ENCODE data around the gene EVC2. TPM values are rescaled to one million over a fixed set of nuclear protein-coding genes. Genes with fewer than 3 reads are reported as not detected.
A peak's percentile ranks its signal among the peaks of the same experiment; 100 is the strongest.

Gene EVC2
- total and polyA plus RNA-seq, 2 donors (not counting 1 experiment from before 2014, with no cell fraction given) = 1.4 to 16.5 TPM

DNA sequence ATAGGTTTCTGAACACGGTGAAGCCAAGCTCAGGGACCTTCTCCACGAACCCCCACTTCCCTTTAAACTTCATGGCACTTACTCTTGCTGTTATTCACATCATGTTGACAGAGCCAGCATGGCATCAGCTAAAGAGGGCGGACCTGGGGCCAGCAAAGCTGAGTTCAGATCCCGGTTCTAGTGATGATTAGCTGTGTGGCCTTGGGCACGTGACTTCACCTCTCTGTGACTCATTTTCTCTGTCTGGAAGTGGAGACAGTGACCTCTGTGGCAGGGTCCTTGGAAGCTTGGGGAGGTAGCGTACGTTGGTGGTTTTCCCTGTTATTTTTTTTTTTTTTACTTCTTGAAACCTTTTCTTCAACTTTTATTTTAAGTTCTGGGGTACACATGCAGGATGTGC, 16.0 kb upstream of the EVC2 start:
- H3K9ac ChIP-seq (ENCODE audit: insufficient read depth, low read length) = no peak overlapping the region
- H4K20me1 ChIP-seq (ENCODE audit: control insufficient read depth, extremely low read depth, insufficient read depth, low read length) = peaks cover 1% of the 10 kb centered on the region
- H3K4me2 ChIP-seq (ENCODE audit: extremely low read depth, insufficient read depth, low read length) = no peak overlapping the region
- DNase-seq (ENCODE audit: low read depth in 2 of 2) = peak in 1 of 2 donors; percentile 75
- H3K4me1 ChIP-seq (ENCODE audit: control insufficient read depth, extremely low read depth, insufficient read depth, low read length) = peaks cover 11% of the 10 kb centered on the region
- no peak overlapping the region for H3K4me3 ChIP-seq (replicated peaks in 1 of 4; ENCODE audit: control extremely low read depth in 1 of 4, insufficient read depth in 1 of 4, low read depth in 3 of 4, low read length in 4 of 4)
- H2AFZ ChIP-seq (ENCODE audit: low read length) = no peak overlapping the region
- H3K9me3 ChIP-seq (ENCODE audit: control insufficient read depth, insufficient read depth, low read depth, low read length) = no peaks in the 10 kb centered on the region
- H3K79me2 ChIP-seq (ENCODE audit: control insufficient read depth, insufficient read depth, low read length) = peaks cover 26% of the 10 kb centered on the region
- peaks cover 7% of the 10 kb centered on the region for H3K36me3 ChIP-seq (ENCODE audit: control insufficient read depth, insufficient read depth, low read length)
- H3K27ac ChIP-seq (ENCODE audit: insufficient read depth, low read length) = no peak overlapping the region
- TF ChIP-seq EZH2 (IDR thresholded peaks at IDR 0.05; ENCODE audit: low read length, missing control alignments) = no peak
- TF ChIP-seq, protein P1, sequence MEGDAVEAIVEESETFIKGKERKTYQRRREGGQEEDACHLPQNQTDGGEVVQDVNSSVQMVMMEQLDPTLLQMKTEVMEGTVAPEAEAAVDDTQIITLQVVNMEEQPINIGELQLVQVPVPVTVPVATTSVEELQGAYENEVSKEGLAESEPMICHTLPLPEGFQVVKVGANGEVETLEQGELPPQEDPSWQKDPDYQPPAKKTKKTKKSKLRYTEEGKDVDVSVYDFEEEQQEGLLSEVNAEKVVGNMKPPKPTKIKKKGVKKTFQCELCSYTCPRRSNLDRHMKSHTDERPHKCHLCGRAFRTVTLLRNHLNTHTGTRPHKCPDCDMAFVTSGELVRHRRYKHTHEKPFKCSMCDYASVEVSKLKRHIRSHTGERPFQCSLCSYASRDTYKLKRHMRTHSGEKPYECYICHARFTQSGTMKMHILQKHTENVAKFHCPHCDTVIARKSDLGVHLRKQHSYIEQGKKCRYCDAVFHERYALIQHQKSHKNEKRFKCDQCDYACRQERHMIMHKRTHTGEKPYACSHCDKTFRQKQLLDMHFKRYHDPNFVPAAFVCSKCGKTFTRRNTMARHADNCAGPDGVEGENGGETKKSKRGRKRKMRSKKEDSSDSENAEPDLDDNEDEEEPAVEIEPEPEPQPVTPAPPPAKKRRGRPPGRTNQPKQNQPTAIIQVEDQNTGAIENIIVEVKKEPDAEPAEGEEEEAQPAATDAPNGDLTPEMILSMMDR (conservative IDR thresholded peaks at IDR 0.05 in 1 of 2, IDR thresholded peaks at IDR 0.05 in 1 of 2; ENCODE audit: low read depth in 1 of 2, low read length in 2 of 2) = no peak
- no peaks in the 10 kb centered on the region for H3K27me3 ChIP-seq (ENCODE audit: control insufficient read depth, insufficient read depth, low read length)

DNA sequence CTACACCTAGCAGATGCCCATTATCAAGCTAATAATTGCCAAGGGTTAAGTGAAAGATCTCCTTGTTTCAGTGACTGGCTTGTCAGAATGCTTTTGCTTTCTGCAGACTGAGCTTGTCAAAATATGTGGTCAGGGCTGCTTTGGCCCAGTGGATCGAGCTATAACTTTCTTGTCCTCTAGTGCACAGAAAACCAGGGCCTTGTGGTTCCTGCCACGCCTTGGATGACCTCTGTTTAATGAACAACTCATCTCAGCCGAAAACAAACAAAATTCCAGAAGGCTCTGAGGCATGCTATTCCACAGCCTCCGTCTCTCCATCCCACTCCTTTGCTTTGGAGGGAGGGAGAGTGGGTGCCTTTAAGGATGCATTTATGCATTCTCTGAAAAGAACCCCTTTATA, 14.0 kb upstream of the EVC2 start:
- Histone ChIP-seq H3K79me2 (ENCODE audit: control insufficient read depth, insufficient read depth, low read length) (peaks cover 41% of the 10 kb centered on the region), H3K9me3 (ENCODE audit: control insufficient read depth, insufficient read depth, low read depth, low read length) (no peaks in the 10 kb centered on the region), H3K27me3 (ENCODE audit: control insufficient read depth, insufficient read depth, low read length) (no peaks in the 10 kb centered on the region), H3K9ac (ENCODE audit: insufficient read depth, low read length) (no peak overlapping the region), H3K36me3 (ENCODE audit: control insufficient read depth, insufficient read depth, low read length) (peaks cover 7% of the 10 kb centered on the region), H3K27ac (ENCODE audit: insufficient read depth, low read length) (peak overlapping the region; percentile 23), H3K4me1 (ENCODE audit: control insufficient read depth, extremely low read depth, insufficient read depth, low read length) (peaks cover 14% of the 10 kb centered on the region), H4K20me1 (ENCODE audit: control insufficient read depth, extremely low read depth, insufficient read depth, low read length) (peaks cover 1% of the 10 kb centered on the region), H3K4me2 (ENCODE audit: extremely low read depth, insufficient read depth, low read length) (peak overlapping the region; percentile 23), H2AFZ (ENCODE audit: low read length) (no peak overlapping the region), H3K4me3 (replicated peaks in 1 of 4; ENCODE audit: control extremely low read depth in 1 of 4, insufficient read depth in 1 of 4, low read depth in 3 of 4, low read length in 4 of 4) (no peak overlapping the region)
- TF ChIP-seq, protein P1 (conservative IDR thresholded peaks at IDR 0.05 in 1 of 2, IDR thresholded peaks at IDR 0.05 in 1 of 2; ENCODE audit: low read depth in 1 of 2, low read length in 2 of 2) = no peak
- no peak for TF ChIP-seq EZH2 (IDR thresholded peaks at IDR 0.05; ENCODE audit: low read length, missing control alignments)
- peak; percentile 43 to 51 for DNase-seq (ENCODE audit: low read depth in 2 of 2)

DNA sequence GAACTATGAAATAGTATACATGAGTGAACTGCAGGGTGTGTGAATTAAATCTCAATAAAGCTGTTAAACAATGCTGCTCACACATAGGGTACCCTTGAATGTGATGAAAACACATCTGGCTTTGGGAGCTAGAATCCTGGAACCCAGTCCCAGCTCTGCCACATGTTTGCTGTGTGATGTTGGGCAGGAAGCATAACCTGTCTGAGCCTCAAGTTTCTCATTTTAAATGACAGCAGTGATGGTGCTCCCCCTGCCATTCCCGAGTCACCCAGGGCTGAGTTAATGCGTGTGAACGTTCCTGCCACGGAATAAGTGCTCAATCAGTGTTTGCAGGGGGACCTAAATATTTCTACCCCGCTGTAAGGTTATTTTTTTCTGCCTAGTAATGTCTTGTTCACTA, 13.6 kb upstream of the EVC2 start:
- Histone ChIP-seq H4K20me1 (ENCODE audit: control insufficient read depth, extremely low read depth, insufficient read depth, low read length) (peaks cover 1% of the 10 kb centered on the region), H3K36me3 (ENCODE audit: control insufficient read depth, insufficient read depth, low read length) (peaks cover 7% of the 10 kb centered on the region), H2AFZ (ENCODE audit: low read length) (no peak overlapping the region), H3K27ac (ENCODE audit: insufficient read depth, low read length) (peak overlapping the region; percentile 23), H3K4me2 (ENCODE audit: extremely low read depth, insufficient read depth, low read length) (peak overlapping the region; percentile 23), H3K79me2 (ENCODE audit: control insufficient read depth, insufficient read depth, low read length) (peaks cover 43% of the 10 kb centered on the region), H3K4me1 (ENCODE audit: control insufficient read depth, extremely low read depth, insufficient read depth, low read length) (peaks cover 14% of the 10 kb centered on the region), H3K4me3 (replicated peaks in 1 of 4; ENCODE audit: control extremely low read depth in 1 of 4, insufficient read depth in 1 of 4, low read depth in 3 of 4, low read length in 4 of 4) (no peak overlapping the region), H3K9me3 (ENCODE audit: control insufficient read depth, insufficient read depth, low read depth, low read length) (no peaks in the 10 kb centered on the region), H3K27me3 (ENCODE audit: control insufficient read depth, insufficient read depth, low read length) (no peaks in the 10 kb centered on the region), H3K9ac (ENCODE audit: insufficient read depth, low read length) (no peak overlapping the region)
- TF ChIP-seq, protein P1 (conservative IDR thresholded peaks at IDR 0.05 in 1 of 2, IDR thresholded peaks at IDR 0.05 in 1 of 2; ENCODE audit: low read depth in 1 of 2, low read length in 2 of 2) = no peak
- no peak for TF ChIP-seq EZH2 (IDR thresholded peaks at IDR 0.05; ENCODE audit: low read length, missing control alignments)
- no peak for DNase-seq (ENCODE audit: low read depth in 2 of 2)
